WTC11 (cell line): ENCODE data around the gene GPR83.

Experiments used
- ARID4B ChIP-seq: sonication (generic); formaldehyde crosslinking; IDR thresholded peaks from 2 replicates; pipeline ENCODE4 v1.8.0; 2023; ENCODE audit warnings: missing genetic modification reagents, mild to moderate bottlenecking, borderline replicate concordance
- CTCF ChIP-seq: fragments of 200-600 bp; IDR thresholded peaks from 2 replicates; pipeline ENCODE4 v1.8.0; 2022; ENCODE audit warnings: antibody characterized with exemption
- ZNF121 ChIP-seq: sonication (generic); formaldehyde crosslinking; IDR thresholded peaks from 2 replicates; pipeline ENCODE4 v1.8.0; 2023; ENCODE audit warnings: missing genetic modification reagents

- no peak for TF ChIP-seq CTCF
- no peak for TF ChIP-seq ZNF121
- no peak for TF ChIP-seq ARID4B (CRISPR knock-in tag)
These were observed 771 bp downstream of the GPR83 start for GRCh38 chr11:94400457-94400838.
